Colon (tissue), 2 donors: Measurements from ENCODE around the gene PHLDB2.

Experiments used
- FAIRE-seq: peaks from 2 replicates; lab custom pipeline; 2012; peaks lifted over from hg19 to GRCh38; lab: Jason Lieb, UNC
- donor health status: control.
- donor health status: control.

The PHLDB2 gene

GRCh38 chr3:111965484-111965883 is 106.4 kb downstream of the PHLDB2 start:
- FAIRE-seq: no peak

- FAIRE-seq: no peak
Measured at GRCh38 chr3:111967068-111967467, 108.0 kb downstream of the PHLDB2 start.

GRCh38 chr3:111967651-111968274 is 108.7 kb downstream of the PHLDB2 start:
- peak; percentile 65 for FAIRE-seq

- no peak for FAIRE-seq
Measured at GRCh38 chr3:111968319-111969054, 109.4 kb downstream of the PHLDB2 start.

- no peak for FAIRE-seq
Measured at GRCh38 chr3:111970376-111970775, 111.3 kb downstream of the PHLDB2 start.

GRCh38 chr3:111971533-111972130 is 112.6 kb downstream of the PHLDB2 start:
- FAIRE-seq: no peak

- FAIRE-seq: no peak
Measured at GRCh38 chr3:111972891-111973290, 113.8 kb downstream of the PHLDB2 start.

- no peak for FAIRE-seq
Measured at GRCh38 chr3:111975131-111975530, 116.1 kb downstream of the PHLDB2 start.

GRCh38 chr3:111976254-111976653 is 117.2 kb downstream of the PHLDB2 start:
- no peak for FAIRE-seq

- FAIRE-seq: peak; percentile 55
Measured at GRCh38 chr3:111978583-111979433, 119.7 kb downstream of the PHLDB2 start, which contains the start of gene ABHD10. Gene ABHD10, plus strand, starts transcription at chr3:111979026. Its CDS starts 36 bp downstream, at chr3:111979062.

- no peak for FAIRE-seq
Measured at GRCh38 chr3:111979434-111980038, 120.5 kb downstream of the PHLDB2 start.

GRCh38 chr3:111980716-111981456 is 121.8 kb downstream of the PHLDB2 start:
- no peak for FAIRE-seq

- no peak for FAIRE-seq
Measured at GRCh38 chr3:111981457-111981763, 122.3 kb downstream of the PHLDB2 start.

- FAIRE-seq: no peak
Measured at GRCh38 chr3:111984636-111985298, 125.7 kb downstream of the PHLDB2 start.

GRCh38 chr3:111986800-111987199 is 127.7 kb downstream of the PHLDB2 start:
- FAIRE-seq: no peak

- FAIRE-seq: peak; percentile 64
Measured at GRCh38 chr3:111989061-111989678, 130.1 kb downstream of the PHLDB2 start.

GRCh38 chr3:111993038-111993437 is 134.0 kb downstream of the PHLDB2 start:
- FAIRE-seq: no peak

GRCh38 chr3:111998636-111999483 is 139.8 kb downstream of the PHLDB2 start, which contains the start of gene TAGLN3:
Gene TAGLN3, plus strand, starts transcription at chr3:111998922. Its CDS starts 501 bp downstream, at chr3:111999423.
- no peak for FAIRE-seq
